GM11168 (cell line): ENCODE results near the gene MYO18B.

ENCODE experiments used
- in situ Hi-C: fragments of 300-500 bp; cut with MboI; formaldehyde crosslinking; loops from one replicate; pipeline ENCODE4 v1.12.0; 2022; ENCODE audit warnings: low sequenced_read_pairs; ENCODE audit not compliant: unreplicated experiment

Gene MYO18B

GRCh38 chr22:26057731-26058130, 315.7 kb downstream of the MYO18B start:
- in situ Hi-C loops: no loop called here

GRCh38 chr22:26064048-26064447, 322.1 kb downstream of the MYO18B start:
- in situ Hi-C loops: no loop called here

- in situ Hi-C loops: no loop called here
Observed at GRCh38 chr22:26065847-26066246, 323.9 kb downstream of the MYO18B start.

GRCh38 chr22:26066534-26066933, 324.5 kb downstream of the MYO18B start:
- in situ Hi-C loops: no loop called here

DNA sequence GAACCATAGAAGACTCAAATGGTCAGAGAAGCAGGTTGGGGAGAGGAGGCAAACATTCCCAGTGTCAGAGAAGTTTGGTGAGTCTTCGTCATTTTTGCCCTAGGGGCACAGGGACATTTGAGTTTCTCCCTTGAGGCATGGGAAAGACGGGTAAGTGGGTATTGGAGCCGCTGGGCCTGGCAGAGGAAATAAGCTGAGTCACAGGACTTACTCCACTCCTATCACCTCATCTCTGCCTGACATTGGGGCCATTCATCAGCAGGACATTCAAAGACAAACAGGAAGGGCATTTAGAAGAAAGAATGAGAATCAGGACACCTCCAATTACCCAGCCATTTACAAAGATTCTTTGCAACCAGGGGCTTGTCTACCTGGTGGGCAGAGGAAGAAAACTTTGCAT, 326.6 kb downstream of the MYO18B start:
- in situ Hi-C loops: no loop called here

DNA sequence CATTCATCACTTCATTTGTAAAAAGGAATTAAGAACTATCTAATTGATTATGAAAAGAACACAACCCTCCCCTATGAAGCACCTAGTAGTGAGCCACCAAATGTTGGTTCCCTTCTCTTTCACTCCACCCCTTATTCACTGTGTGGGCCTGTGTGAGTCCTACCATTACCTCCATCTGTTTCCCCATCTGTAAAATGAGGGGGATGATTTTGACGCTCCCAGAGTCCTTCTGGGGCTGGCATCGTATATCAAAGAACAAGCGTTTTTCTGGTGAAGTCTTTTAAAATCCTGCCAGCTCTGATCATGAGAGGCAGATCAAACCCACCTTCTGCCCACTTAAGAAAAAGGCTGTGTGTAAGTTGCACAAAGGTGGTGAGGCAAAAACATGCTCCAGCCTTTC, 330.6 kb downstream of the MYO18B start:
- in situ Hi-C loops: no loop called here

DNA sequence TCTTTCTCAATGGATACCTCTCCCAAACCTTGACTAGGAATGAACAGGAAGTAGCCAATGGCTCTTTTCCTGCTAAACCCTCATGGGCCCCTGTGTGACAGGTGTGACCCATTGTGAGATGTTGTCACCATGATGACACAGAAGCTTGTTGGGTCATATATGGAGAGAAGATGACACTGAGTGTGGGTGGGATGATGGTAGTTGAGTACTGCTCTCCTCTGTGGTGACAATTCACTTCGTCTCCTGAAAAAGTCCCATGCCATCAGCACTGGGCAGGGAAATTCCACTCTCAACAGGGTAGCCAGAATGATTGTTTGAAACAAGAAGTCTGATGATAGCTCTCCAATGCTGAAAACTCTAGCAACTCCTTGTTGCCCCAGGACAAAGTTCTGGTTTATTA, 333.3 kb downstream of the MYO18B start:
- in situ Hi-C loops: no loop called here

- in situ Hi-C loops: no loop called here
Observed at GRCh38 chr22:26079009-26079408, 337.0 kb downstream of the MYO18B start.
